Ascending aorta (tissue), 2 donors: ENCODE data around the gene ZNF627. TPM values are rescaled to one million over a fixed set of nuclear protein-coding genes. Genes with fewer than 3 reads are reported as not detected.

Experiments used
- DNase-seq, 2 donors: peaks; one replicate each; pipeline ENCODE4 v3.0.0-alpha.2; 2019; ENCODE audit warnings: low spot score in 2 of 2
- H3K27ac ChIP-seq, 2 donors: fragments of 200-600 bp; sonication (generic); one replicate each; pipeline ENCODE4 v1.5.1; 2016 to 2017; ENCODE audit warnings: mild to moderate bottlenecking in 1 of 2
- H3K27me3 ChIP-seq: fragments of 200-600 bp; sonication (generic); one replicate; pipeline ENCODE4 v1.5.1; 2017
- H3K36me3 ChIP-seq, 2 donors: fragments of 200-600 bp; sonication (generic); one replicate each; pipeline ENCODE4 v1.5.1; 2016
- H3K4me1 ChIP-seq, 2 donors: fragments of 200-600 bp; sonication (generic); one replicate each; pipeline ENCODE4 v1.5.1; 2016 to 2017; ENCODE audit warnings: mild to moderate bottlenecking in 1 of 2
- H3K4me3 ChIP-seq, 2 donors: fragments of 200-600 bp; sonication (generic); one replicate each; pipeline ENCODE4 v1.5.1; 2016 to 2017; ENCODE audit warnings: mild to moderate bottlenecking in 1 of 2
- H3K9me3 ChIP-seq, 2 donors: fragments of 200-600 bp; sonication (generic); one replicate each; pipeline ENCODE4 v1.5.1; 2016
- CTCF ChIP-seq, 3 experiments: fragments of 200-600 bp in 2 of 3; fragments of 450-650 bp in 1 of 3; sonication (generic) in 2 of 3; IDR thresholded peaks; one replicate each; pipeline ENCODE4 v1.5.1; 2016 to 2019; ENCODE audit warnings: antibody characterized with exemption in 3 of 3, mild to moderate bottlenecking in 1 of 3, moderate library complexity in 1 of 3
- intact Hi-C: fragments of 100-400 bp; cut with DNase I; formaldehyde crosslinking; loops from one replicate; pipeline ENCODE4 v1.15.1; 2023
- total RNA-seq: library from RNA; depleted of rRNA; stranded (reverse); fragments of >200 nt; gene quantifications from one replicate; pipeline ENCODE4 v1.1.0, GENCODE V29; 2016

ZNF627 gene
- total RNA-seq, 1 donor from 2014 or later: 7.6 TPM

- H3K27me3 ChIP-seq: no peaks in the 10 kb centered on the region
- H3K27ac ChIP-seq: no peak overlapping the region
- intact Hi-C loops: no loop called here
- DNase-seq: no peak
- no peaks in the 10 kb centered on the region for H3K36me3 ChIP-seq
- TF ChIP-seq CTCF (IDR thresholded peaks at IDR 0.05): no peak
- H3K4me1 ChIP-seq: peaks cover 0 to 7% of the 10 kb centered on the region in 2 donors
- H3K9me3 ChIP-seq: no peaks in the 10 kb centered on the region
- no peak overlapping the region for H3K4me3 ChIP-seq
Observed at GRCh38 chr19:11642902-11643301, 45.6 kb downstream of the ZNF627 start.

GRCh38 chr19:11649941-11650340 is 52.7 kb downstream of the ZNF627 start:
- intact Hi-C loops: no loop called here
- Histone ChIP-seq H3K27me3 (no peaks in the 10 kb centered on the region), H3K4me1 (no peaks in the 10 kb centered on the region), H3K9me3 (peaks cover 23 to 27% of the 10 kb centered on the region in 2 donors), H3K27ac (no peak overlapping the region), H3K4me3 (no peak overlapping the region), H3K36me3 (peaks cover 3 to 5% of the 10 kb centered on the region in 2 donors)
- no peak for TF ChIP-seq CTCF (IDR thresholded peaks at IDR 0.05)
- DNase-seq: no peak

- no peak for DNase-seq
- H3K9me3 ChIP-seq: peaks cover 23 to 27% of the 10 kb centered on the region in 2 donors
- no peaks in the 10 kb centered on the region for H3K4me1 ChIP-seq
Observed at GRCh38 chr19:11651062-11651461, 53.8 kb downstream of the ZNF627 start.

GRCh38 chr19:11652056-11652455 is 54.8 kb downstream of the ZNF627 start:
- no peak overlapping the region for H3K4me3 ChIP-seq
- intact Hi-C loops: no loop called here

More at GRCh38 chr19:11651062-11651461, 53.8 kb downstream of the ZNF627 start:
- Histone ChIP-seq H3K27me3 (no peaks in the 10 kb centered on the region), H3K27ac (no peak overlapping the region), H3K36me3 (peaks cover 3 to 5% of the 10 kb centered on the region in 2 donors), H3K4me3 (no peak overlapping the region)
- TF ChIP-seq CTCF (IDR thresholded peaks at IDR 0.05): no peak
- intact Hi-C loops: no loop called here

GRCh38 chr19:11652492-11652891 is 55.2 kb downstream of the ZNF627 start:
- intact Hi-C loops: no loop called here
- DNase-seq: no peak
- no peaks in the 10 kb centered on the region for H3K27me3 ChIP-seq
- H3K9me3 ChIP-seq: peaks cover 23 to 27% of the 10 kb centered on the region in 2 donors
- no peaks in the 10 kb centered on the region for H3K4me1 ChIP-seq
- no peak for TF ChIP-seq CTCF (IDR thresholded peaks at IDR 0.05)
- H3K36me3 ChIP-seq: peaks cover 3 to 5% of the 10 kb centered on the region in 2 donors
- no peak overlapping the region for H3K4me3 ChIP-seq
- H3K27ac ChIP-seq: no peak overlapping the region

More at GRCh38 chr19:11652056-11652455, 54.8 kb downstream of the ZNF627 start:
- Histone ChIP-seq H3K27me3 (no peaks in the 10 kb centered on the region), H3K36me3 (peaks cover 3 to 5% of the 10 kb centered on the region in 2 donors), H3K9me3 (peaks cover 23 to 27% of the 10 kb centered on the region in 2 donors), H3K27ac (no peak overlapping the region), H3K4me1 (no peaks in the 10 kb centered on the region)
- no peak for DNase-seq
- no peak for TF ChIP-seq CTCF (IDR thresholded peaks at IDR 0.05)

GRCh38 chr19:11656535-11656934 is 59.3 kb downstream of the ZNF627 start:
- Histone ChIP-seq H3K27me3 (no peaks in the 10 kb centered on the region), H3K4me3 (no peak overlapping the region), H3K9me3 (peaks cover 18 to 21% of the 10 kb centered on the region in 2 donors), H3K4me1 (no peaks in the 10 kb centered on the region), H3K36me3 (peaks cover 3 to 5% of the 10 kb centered on the region in 2 donors), H3K27ac (no peak overlapping the region)
- TF ChIP-seq CTCF (IDR thresholded peaks at IDR 0.05): no peak
- no peak for DNase-seq
- intact Hi-C loops: no loop called here
